GM19238 (cell line): ENCODE measurements around the gene CUL3.
"Not testable (repeated sequence)": the region's sequence is repeated elsewhere in the genome, so short reads cannot be mapped to it uniquely, and the experiment has no call there.

Experiments used
- DNase-seq: peaks from one replicate; pipeline ENCODE4 v3.0.0; 2011; ENCODE audit warnings: low spot score; ENCODE audit not compliant: insufficient read length

CUL3 gene

DNA sequence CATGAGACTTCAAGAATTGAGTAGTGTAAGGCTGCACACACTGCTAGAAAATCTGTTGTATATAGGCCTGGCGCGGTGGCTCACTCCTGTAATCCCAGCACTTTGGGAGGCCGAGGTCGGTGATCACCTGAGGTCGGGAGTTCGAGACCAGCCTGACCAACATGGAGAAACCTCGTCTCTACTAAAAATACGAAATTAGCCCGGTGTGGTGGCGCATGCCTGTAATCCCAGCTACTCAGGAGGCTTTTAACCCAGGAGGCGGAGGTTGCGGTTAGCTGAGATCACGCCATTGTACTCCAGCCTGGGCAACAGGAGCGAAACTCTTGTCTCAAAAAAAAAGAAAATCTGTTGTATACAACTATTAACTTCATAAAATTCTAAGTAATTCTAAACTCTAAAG lies 2.1 kb downstream of the CUL3 start:
- not testable (repeated sequence) for DNase-seq

DNA sequence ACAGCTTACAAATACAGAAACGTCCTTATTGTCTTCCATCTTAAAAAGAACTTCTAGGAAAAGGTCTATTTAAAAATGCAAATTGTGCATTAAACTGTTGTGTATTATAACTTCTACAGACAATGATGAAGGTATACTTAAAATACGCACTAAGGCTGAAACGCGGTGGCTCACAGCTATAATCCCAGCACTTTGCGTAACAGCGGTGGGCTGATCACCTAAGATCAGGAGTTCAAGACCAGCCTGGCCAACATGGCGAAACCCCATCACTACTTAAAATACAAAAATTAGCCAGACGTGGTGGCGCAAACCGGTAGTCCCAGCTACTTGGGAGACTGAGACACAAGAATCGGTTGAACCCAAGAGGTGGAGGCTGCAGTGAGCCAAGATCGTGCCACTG lies 4.9 kb downstream of the CUL3 start:
- DNase-seq: no peak

- DNase-seq: no peak
Measured at GRCh38 chr2:224579411-224579810, 5.8 kb downstream of the CUL3 start.

- DNase-seq: no peak
Measured at GRCh38 chr2:224577541-224577940, 7.6 kb downstream of the CUL3 start.

GRCh38 chr2:224576088-224576715 lies 9.0 kb downstream of the CUL3 start:
- no peak for DNase-seq

DNA sequence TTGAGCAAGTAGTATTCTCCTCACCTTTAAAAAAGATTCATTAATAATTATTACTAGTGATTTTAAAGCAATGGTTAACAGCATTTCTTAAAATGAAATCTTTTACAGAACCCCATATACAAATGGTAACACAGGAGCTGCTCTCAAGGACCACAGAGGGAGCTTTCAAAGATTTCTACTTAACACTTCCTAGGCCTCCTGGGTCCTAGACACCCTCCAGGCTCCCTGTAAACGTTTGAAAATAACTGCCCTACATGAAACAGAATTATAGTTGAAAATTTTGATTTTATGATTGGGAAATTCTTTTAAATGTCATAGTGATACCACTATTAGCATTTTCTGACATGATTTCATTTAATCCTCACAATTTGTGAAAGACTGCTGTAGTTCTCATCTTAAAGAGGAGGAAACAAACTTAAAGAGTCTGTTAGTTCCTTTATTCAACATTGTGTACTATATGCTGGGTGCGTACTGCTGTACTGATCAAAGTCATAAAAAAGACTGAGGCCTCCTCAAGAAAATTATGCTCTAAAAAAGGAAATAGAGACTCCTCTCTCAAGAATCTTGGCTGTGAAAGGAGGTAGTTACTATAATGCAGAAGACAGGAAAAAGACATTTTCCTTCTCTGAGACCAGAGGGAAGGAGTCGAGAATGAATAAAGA lies 10.6 kb downstream of the CUL3 start:
- DNase-seq: no peak

DNA sequence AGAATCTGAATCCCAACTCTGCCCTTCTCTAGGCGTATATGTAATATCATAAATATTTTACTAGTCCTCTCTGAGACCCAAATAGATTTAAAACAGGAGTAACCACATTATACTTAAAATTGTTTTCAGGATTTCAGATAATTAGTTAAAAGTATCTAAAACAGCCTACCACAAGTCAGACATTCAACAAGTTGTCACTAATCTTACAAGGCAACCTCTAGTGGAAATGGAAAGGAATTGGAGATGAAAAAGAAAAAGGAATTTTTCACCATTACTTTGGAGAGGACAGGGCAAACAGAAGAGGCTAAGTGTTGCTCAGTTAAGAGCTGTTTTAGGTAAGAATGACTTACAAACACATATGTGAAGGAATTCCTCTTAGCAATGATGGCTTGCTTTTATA lies 11.4 kb downstream of the CUL3 start:
- no peak for DNase-seq

DNA sequence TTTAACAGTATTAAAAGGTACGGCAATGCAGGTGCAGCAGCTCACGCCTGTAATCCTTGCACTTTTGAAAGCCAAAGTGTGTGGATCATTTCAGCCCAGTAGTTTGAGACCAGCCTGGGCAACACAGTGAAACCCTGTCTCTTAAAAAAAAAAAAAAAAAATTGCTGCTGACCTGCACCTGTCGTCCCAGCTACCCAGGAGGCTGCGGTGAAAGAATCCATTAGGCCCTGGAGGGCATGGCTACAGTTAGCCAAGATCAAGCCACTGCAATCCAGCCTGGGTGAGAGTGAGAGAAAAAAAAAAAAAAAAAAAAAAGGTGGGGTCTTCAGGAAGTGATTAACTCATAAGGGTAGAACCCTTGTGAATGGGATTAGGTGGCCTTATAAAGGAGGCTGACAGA lies 12.8 kb downstream of the CUL3 start:
- no peak for DNase-seq

DNA sequence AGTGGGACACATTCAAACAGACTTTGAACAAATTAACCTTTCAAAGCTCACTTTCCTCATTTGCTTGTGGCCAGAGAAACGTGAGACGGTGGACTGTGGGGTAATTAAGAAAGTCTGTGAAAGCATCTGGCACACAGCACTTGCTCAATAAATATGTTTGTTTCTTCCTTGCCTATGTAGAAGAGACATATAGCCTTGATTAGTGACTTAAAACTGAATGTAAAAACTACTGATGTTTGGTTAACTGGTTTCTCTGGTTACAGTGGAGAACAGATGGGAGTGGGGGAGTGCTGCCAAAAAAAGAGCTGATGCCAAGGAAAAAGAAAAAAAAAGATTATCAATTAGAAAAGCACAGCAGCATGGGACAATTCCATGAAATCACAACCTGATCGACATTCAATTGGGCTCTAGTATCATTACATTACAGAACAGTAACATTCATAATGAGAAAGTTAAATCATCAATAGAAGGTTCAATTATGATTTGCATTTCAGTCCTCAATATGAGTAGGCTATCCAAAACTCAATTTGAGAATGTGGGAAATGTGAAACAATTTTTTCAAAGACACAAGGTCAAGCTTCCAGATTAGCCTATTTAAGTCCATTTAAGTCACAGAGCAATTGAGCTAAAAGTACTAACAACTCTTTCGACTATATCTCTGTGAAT lies 14.7 kb downstream of the CUL3 start:
- no peak for DNase-seq

DNA sequence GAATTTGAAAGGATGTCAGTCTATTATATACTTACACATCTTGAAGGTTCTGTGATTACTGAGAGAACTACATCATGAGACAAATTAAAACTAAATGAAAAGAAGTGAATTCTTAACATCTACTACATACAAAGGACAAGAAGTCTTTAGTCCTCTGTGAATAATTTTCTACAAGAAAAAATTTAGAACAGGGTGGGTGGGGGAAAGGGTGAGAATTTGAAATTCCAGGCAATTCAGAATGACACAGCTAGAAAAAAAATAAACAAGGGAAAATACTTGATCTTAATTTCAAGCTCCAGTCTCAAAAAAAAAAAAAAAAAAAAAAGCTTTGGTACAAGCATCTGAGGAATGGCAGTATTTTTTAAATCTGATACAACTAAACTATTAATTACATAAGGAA lies 15.5 kb downstream of the CUL3 start:
- DNase-seq: no peak

DNA sequence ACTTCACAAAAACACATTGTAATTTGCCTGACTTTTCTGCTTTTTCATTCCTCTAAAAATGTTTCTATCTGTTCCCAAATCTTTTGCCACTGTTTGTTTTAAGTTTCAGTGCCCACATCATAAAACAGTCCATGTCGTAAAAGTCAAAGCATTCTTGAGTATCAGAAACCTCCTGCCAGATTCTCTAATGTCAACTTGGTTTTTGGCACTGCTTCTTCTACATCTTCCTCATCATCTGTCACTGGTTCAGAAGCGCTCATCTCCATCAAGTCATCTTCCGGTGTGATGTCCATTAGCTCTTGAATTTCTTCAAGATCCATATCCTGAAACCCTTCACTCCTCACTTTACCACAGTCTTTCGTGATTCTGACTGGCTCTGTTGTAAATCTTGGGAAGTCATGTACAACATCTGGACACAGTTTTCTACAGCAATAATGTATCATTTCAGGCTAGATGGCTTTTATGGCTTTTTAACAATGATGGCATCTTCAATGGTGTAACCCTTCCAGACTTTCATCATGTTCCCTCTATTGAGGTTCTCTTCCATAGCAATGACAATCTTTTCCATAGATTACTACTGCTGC lies 19.6 kb downstream of the CUL3 start:
- DNase-seq: no peak

- no peak for DNase-seq
Measured at GRCh38 chr2:224563537-224563936, 21.6 kb downstream of the CUL3 start.

DNA sequence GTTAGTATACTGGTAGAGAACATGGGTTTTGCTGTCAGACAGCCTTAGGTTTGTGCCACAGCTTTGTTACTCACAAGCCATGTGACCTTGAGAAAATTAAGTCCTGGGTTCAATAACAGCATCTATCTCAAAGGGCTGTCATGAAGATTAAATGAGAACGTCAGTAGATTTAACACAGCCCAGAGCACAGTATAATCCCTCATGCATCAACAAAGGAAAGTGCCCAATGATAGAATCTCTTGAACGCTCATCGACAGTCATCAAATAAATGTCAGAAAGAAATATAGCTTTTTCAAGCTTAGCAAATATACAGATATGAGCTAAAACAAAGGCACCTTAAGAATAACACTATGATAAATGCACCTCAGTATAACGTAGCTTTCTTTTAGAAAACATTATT lies 22.3 kb downstream of the CUL3 start:
- no peak for DNase-seq

GRCh38 chr2:224561234-224562005 lies 23.7 kb downstream of the CUL3 start:
- no peak for DNase-seq

DNA sequence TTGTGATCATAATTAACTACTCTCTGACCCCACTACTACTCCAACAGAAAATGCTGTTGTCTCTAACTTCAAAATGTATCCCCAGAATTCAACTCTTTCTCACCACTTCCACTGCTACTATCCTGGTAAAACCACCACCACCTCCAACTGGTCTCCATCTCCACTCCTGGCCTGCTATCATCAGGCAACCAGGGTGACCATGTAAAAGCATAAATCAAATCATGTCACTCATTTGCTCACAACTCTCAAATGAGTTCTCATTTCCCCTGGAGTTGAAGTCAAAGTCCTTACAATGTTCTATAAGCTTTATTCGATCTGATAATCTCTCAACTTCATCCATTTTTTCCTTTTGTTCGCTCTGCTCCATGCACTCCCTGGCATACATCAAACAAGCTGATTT lies 24.6 kb downstream of the CUL3 start:
- no peak for DNase-seq

GRCh38 chr2:224557610-224558009 lies 27.6 kb downstream of the CUL3 start:
- DNase-seq: no peak

- DNase-seq: no peak
Measured at GRCh38 chr2:224556381-224556780, 28.8 kb downstream of the CUL3 start.

DNA sequence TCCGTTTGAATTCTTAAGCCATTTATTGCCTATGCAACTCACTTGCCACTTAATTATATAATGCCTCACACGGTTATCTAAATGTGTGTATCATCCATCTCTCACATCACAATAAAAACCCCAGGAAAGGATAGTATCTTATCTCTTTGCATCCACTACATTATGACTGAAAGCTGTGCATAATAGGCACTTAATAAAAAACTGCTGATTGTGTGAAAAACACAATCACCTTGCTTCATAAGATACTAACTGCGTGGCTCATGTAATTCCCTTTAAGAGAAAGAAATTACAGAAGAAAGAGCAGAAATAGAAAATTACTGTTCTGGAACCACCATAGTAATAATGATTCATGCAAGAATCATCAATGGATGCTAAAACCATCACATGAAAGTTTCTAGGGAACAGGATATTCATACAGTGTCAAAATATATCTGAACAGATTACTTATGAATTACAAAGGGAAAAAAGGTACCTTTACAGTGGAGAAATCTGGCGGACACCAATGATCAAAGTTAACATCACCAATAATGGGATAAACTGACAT lies 29.3 kb downstream of the CUL3 start:
- DNase-seq: no peak

- DNase-seq: no peak
Measured at GRCh38 chr2:224552771-224553170, 32.4 kb downstream of the CUL3 start.

DNA sequence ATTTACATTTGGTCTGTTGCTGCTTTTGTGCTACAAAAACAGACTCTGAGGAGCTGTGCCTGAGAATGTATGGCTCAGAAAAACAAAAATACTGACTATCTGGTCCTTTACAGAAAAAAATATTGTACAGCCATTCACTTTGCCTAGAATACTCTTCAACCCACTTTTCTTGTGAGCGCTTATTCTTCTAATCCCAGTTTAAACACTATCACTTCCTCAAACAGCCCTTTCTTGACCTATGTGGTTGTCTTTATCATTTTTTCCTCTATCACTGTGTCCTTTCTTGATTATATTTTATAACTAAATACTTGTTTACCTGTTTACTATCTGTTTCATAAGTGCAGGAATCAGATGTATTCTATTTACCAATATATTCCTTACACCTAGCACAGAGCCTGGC lies 33.5 kb downstream of the CUL3 start:
- no peak for DNase-seq

DNA sequence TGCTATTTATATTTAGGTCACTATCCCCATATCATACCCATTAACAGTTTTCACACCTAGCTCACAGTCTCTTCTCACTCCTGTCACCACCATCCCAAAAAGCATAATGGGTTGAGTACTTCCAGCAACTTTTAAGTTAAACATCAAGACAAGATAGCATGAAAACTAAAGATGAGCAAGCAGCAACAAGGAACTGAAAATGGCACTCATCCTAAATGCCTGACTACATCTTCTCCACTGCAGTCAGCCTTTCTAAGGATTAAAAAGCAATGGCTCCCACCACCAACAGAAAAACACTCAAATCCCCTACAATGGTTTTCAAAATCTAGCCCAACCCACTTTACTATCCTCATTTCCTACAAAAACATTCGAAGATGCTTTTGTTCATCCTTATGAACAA lies 38.2 kb downstream of the CUL3 start:
- DNase-seq: no peak
